ENCODE data around the gene GTPBP6. TPM values are rescaled to one million over a fixed set of nuclear protein-coding genes. Genes with fewer than 3 reads are reported as not detected.
"Not testable (repeated sequence)": the region's sequence is repeated elsewhere in the genome, so short reads cannot be mapped to it uniquely, and the experiment has no call there.

Gene GTPBP6
- total RNA-seq, 4 donors from 2014 or later: 26.2 to 65.3 (median 35.7) TPM

GRCh38 chrX:351736-352135 lies 33.1 kb upstream of the GTPBP6 start:
- no peak overlapping the region for H3K4me3 ChIP-seq
- intact Hi-C loops (cut with DNase I; ENCODE audit: low total_unique reads): no loop called here
- no peaks in the 10 kb centered on the region for H3K36me3 ChIP-seq
- H3K9me3 ChIP-seq: no peaks in the 10 kb centered on the region
- no peak for TF ChIP-seq POLR2A (IDR thresholded peaks at IDR 0.05)
- no peak for TF ChIP-seq CTCF (IDR thresholded peaks at IDR 0.05)
- no peak overlapping the region for H3K27ac ChIP-seq
- no peaks in the 10 kb centered on the region for H3K4me1 ChIP-seq
- H3K27me3 ChIP-seq: no peaks in the 10 kb centered on the region
- DNase-seq: no peak

- H3K27ac ChIP-seq; H3K4me1 ChIP-seq; DNase-seq; H3K36me3 ChIP-seq; H3K4me3 ChIP-seq; H3K9me3 ChIP-seq; intact Hi-C loops (cut with DNase I; ENCODE audit: low total_unique reads); H3K27me3 ChIP-seq: not testable (repeated sequence)
Measured at GRCh38 chrX:351324-351641, 32.7 kb upstream of the GTPBP6 start.

- TF ChIP-seq POLR2A (IDR thresholded peaks at IDR 0.05): no peak
- TF ChIP-seq CTCF (IDR thresholded peaks at IDR 0.05): no peak
- no peak for DNase-seq
- no peak overlapping the region for H3K27ac ChIP-seq
- no peak overlapping the region for H3K4me3 ChIP-seq
- H3K4me1 ChIP-seq: no peaks in the 10 kb centered on the region
- intact Hi-C loops (cut with DNase I; ENCODE audit: low total_unique reads): no loop called here
- no peaks in the 10 kb centered on the region for H3K9me3 ChIP-seq
- no peaks in the 10 kb centered on the region for H3K27me3 ChIP-seq
- H3K36me3 ChIP-seq: no peaks in the 10 kb centered on the region
Measured at GRCh38 chrX:350534-351323, 32.1 kb upstream of the GTPBP6 start.

GRCh38 chrX:350148-350533 lies 31.5 kb upstream of the GTPBP6 start:
- Histone ChIP-seq H3K9me3 (no peaks in the 10 kb centered on the region), H3K27me3 (no peaks in the 10 kb centered on the region), H3K36me3 (no peaks in the 10 kb centered on the region), H3K4me3 (no peak overlapping the region), H3K4me1 (no peaks in the 10 kb centered on the region), H3K27ac (no peak overlapping the region)
- TF ChIP-seq CTCF (IDR thresholded peaks at IDR 0.05) (no peak), POLR2A (IDR thresholded peaks at IDR 0.05) (no peak)
- DNase-seq: no peak
- intact Hi-C loops (cut with DNase I; ENCODE audit: low total_unique reads): no loop called here

GRCh38 chrX:349702-350101 lies 31.1 kb upstream of the GTPBP6 start:
- no peaks in the 10 kb centered on the region for H3K27me3 ChIP-seq
- H3K4me3 ChIP-seq: no peak overlapping the region
- H3K27ac ChIP-seq: no peak overlapping the region
- intact Hi-C loops (cut with DNase I; ENCODE audit: low total_unique reads): no loop called here
- no peaks in the 10 kb centered on the region for H3K36me3 ChIP-seq
- TF ChIP-seq POLR2A (IDR thresholded peaks at IDR 0.05) (no peak), CTCF (IDR thresholded peaks at IDR 0.05) (no peak)
- H3K9me3 ChIP-seq: no peaks in the 10 kb centered on the region
- no peaks in the 10 kb centered on the region for H3K4me1 ChIP-seq
- no peak for DNase-seq

GRCh38 chrX:349196-349595 lies 30.6 kb upstream of the GTPBP6 start:
- H3K9me3 ChIP-seq: no peaks in the 10 kb centered on the region
- no peak for TF ChIP-seq CTCF (IDR thresholded peaks at IDR 0.05)
- H3K27ac ChIP-seq: no peak overlapping the region
- no peak overlapping the region for H3K4me3 ChIP-seq
- intact Hi-C loops (cut with DNase I; ENCODE audit: low total_unique reads): no loop called here
- DNase-seq: no peak
- H3K36me3 ChIP-seq: no peaks in the 10 kb centered on the region
- H3K27me3 ChIP-seq: no peaks in the 10 kb centered on the region
- H3K4me1 ChIP-seq: no peaks in the 10 kb centered on the region

All from uterus (tissue), 4 donors.